Measurements from ENCODE around the gene VLDLR.

Gene VLDLR

DNA sequence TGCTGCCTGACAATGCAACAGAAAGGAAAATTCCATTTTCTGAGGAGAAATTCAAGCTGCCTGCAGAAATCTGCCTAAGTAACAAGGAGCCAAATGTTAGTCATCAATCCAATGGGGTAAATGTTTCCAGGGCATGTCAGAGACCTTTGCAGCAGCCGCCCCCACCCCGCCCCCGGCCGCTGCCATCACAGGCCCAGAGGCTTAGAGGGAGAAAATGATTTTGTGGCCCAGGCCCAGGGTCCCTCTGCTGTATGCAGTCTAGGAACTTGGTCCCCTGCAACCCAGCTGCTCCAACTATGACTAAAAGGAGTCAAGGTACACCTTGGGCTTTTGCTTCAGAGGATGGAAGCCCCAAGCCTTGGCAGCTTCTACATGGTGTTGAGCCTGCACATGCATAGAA, 45.0 kb downstream of the VLDLR start:
- Histone ChIP-seq H3K27me3 (ENCODE audit: control insufficient read depth, insufficient read depth, low read length) (no peaks in the 10 kb centered on the region), H3K36me3 (ENCODE audit: control insufficient read depth, low read depth, low read length) (no peaks in the 10 kb centered on the region), H3K4me3 (ENCODE audit: low read length) (no peak overlapping the region), H3K4me1 (ENCODE audit: control insufficient read depth, low read depth, low read length) (no peaks in the 10 kb centered on the region), H3K9ac (ENCODE audit: low read length) (no peak overlapping the region), H3K27ac (ENCODE audit: low read length) (no peak overlapping the region), H3K9me3 (ENCODE audit: control insufficient read depth, low read depth, low read length) (peaks cover 12% of the 10 kb centered on the region)

DNA sequence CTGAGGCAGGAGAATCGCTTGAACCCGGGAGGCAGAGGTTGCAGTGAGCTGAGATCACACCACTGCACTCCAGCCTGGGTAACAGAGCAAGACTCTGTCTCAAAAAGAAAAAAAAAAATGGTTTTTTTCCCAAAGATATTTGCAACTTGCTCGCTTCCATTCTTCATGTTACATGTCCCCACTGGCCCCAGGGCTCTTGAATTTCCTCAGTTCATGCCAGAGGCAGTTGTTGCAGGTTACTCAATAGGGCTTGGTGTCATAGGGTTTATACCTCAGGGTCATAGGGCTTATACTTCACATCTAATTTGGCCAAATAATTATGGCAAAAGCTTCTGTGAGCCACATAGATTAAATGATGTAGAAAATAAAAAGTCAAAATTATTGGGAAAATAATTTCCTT, 51.6 kb downstream of the VLDLR start:
- Histone ChIP-seq H3K4me1 (ENCODE audit: control insufficient read depth, low read depth, low read length) (peaks cover 9% of the 10 kb centered on the region), H3K27me3 (ENCODE audit: control insufficient read depth, insufficient read depth, low read length) (no peaks in the 10 kb centered on the region), H3K36me3 (ENCODE audit: control insufficient read depth, low read depth, low read length) (no peaks in the 10 kb centered on the region), H3K4me3 (ENCODE audit: low read length) (no peak overlapping the region), H3K9me3 (ENCODE audit: control insufficient read depth, low read depth, low read length) (no peaks in the 10 kb centered on the region), H3K9ac (ENCODE audit: low read length) (no peak overlapping the region), H3K27ac (ENCODE audit: low read length) (no peak overlapping the region)

DNA sequence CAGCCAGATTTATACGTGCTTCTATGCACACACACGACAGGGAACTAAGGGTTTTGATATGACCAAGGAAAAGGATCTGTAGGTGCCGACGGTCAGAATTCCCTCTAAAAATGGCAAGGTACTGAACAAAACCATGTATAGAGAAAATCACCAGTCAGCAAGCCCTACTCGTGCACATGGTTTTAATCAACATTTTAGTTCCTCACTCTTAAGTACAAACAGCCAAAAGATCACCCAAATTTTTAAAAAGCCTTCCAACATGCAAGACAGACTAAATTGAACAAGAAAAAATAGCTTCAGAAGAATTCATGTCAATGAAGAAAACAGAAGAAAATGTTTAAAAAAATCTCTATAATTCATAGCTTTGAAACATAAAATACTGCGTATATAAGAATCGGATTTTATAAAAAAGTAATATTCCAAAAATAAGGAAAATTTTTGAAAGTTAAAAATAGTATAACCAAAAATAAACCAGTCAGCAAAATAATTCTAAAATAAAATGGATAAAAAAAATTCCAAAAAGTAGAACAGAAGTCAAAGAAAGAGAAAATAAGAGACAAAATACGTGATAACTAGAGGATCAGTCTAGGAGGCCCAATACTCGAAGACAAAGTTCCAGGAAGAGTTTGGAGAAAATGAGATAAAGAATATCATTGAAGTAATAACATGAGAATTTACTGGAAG, 52.7 kb downstream of the VLDLR start:
- H3K4me3 ChIP-seq (ENCODE audit: low read length): no peak overlapping the region
- no peak overlapping the region for H3K27ac ChIP-seq (ENCODE audit: low read length)
- no peaks in the 10 kb centered on the region for H3K27me3 ChIP-seq (ENCODE audit: control insufficient read depth, insufficient read depth, low read length)
- peaks cover 10% of the 10 kb centered on the region for H3K4me1 ChIP-seq (ENCODE audit: control insufficient read depth, low read depth, low read length)
- H3K9me3 ChIP-seq (ENCODE audit: control insufficient read depth, low read depth, low read length): no peaks in the 10 kb centered on the region
- H3K9ac ChIP-seq (ENCODE audit: low read length): no peak overlapping the region
- H3K36me3 ChIP-seq (ENCODE audit: control insufficient read depth, low read depth, low read length): no peaks in the 10 kb centered on the region

DNA sequence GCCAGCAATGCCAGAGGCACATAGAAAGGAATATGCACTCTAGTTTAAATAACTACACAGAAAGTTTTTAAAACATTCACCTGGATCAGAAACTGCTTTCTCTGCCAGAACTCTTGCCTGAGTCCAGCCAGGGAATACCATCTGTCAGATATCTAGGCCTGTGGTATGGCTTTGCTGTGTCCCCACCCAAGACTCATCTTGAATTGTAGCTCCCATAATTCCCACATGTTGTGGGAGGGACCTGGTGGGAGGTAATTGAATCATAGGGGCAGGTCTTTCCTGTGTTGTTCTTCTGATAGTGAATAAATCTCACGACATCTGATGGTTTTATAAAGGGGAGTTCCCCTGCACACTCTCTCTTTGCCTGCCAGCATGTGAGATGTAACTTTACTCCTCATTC, 54.2 kb downstream of the VLDLR start:
- no peak overlapping the region for H3K4me3 ChIP-seq (ENCODE audit: low read length)
- no peak overlapping the region for H3K9ac ChIP-seq (ENCODE audit: low read length)
- H3K4me1 ChIP-seq (ENCODE audit: control insufficient read depth, low read depth, low read length): peaks cover 10% of the 10 kb centered on the region
- no peaks in the 10 kb centered on the region for H3K36me3 ChIP-seq (ENCODE audit: control insufficient read depth, low read depth, low read length)
- no peaks in the 10 kb centered on the region for H3K9me3 ChIP-seq (ENCODE audit: control insufficient read depth, low read depth, low read length)
- H3K27ac ChIP-seq (ENCODE audit: low read length): no peak overlapping the region
- no peaks in the 10 kb centered on the region for H3K27me3 ChIP-seq (ENCODE audit: control insufficient read depth, insufficient read depth, low read length)

DNA sequence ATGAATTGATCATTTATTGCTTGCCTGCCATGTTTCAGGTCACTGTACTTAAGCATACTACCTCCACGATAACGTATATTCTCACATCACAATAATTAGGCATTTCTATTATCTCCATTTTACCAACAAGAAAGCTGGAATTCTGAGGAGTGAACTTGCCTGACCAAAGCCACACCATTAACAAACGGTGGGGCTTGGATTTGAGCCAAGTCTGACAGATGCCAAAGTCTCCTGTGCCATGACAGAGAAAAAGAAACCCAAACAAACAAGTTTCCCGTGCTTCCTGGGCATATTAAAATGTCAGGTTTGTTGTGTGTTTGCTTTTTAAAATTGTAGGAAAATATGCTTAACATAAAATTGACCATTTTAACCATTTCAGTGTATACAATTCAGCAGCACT, 54.9 kb downstream of the VLDLR start:
- Histone ChIP-seq H3K27ac (ENCODE audit: low read length) (no peak overlapping the region), H3K9me3 (ENCODE audit: control insufficient read depth, low read depth, low read length) (no peaks in the 10 kb centered on the region), H3K36me3 (ENCODE audit: control insufficient read depth, low read depth, low read length) (no peaks in the 10 kb centered on the region), H3K27me3 (ENCODE audit: control insufficient read depth, insufficient read depth, low read length) (no peaks in the 10 kb centered on the region), H3K4me1 (ENCODE audit: control insufficient read depth, low read depth, low read length) (peaks cover 10% of the 10 kb centered on the region), H3K9ac (ENCODE audit: low read length) (no peak overlapping the region), H3K4me3 (ENCODE audit: low read length) (no peak overlapping the region)

DNA sequence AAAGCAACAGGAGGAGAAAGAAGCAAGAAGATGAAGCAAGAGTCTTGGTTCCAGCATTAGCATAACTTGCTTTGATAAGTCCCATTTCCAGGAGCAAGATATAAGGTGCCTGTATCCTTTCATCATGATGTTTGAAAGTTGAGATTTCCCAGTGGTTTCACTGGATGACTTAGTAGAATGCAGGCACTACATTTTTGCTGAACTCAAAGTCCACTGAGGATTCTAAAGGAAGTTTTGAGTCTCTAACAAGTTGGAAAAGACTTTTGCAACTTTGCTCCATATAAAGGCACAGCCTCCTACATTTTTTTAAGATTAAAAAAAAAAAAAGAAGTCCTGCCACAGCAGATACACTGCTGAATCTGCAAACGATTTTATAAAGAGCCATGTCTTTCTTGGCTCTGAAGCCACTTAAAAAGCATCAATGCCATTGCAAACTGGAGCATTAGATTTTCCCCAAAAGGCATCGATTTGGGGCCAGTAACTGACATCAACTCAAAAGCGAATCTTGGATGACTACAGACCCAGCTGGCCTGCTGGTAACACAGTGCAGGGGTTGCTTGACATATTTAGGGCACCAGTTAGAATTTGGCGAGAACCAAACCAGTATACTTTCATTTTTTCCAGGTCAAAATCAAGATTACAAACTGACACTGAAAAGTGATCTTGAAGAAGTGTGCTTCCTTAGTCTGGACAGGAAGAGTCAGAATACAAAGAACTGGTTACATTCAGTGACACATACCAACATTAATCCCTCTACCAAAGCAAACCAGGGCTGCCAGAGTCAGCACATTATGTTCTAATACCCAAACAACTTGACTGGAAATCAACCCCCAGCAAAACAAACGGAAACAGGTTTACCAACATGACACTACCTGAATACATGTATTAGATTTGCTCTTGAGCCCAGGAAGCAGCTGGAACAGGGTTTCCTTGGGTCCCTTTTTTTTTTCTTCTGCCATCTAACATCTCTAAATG, 56.6 kb downstream of the VLDLR start:
- no peaks in the 10 kb centered on the region for H3K36me3 ChIP-seq (ENCODE audit: control insufficient read depth, low read depth, low read length)
- peaks cover 10% of the 10 kb centered on the region for H3K4me1 ChIP-seq (ENCODE audit: control insufficient read depth, low read depth, low read length)
- H3K9me3 ChIP-seq (ENCODE audit: control insufficient read depth, low read depth, low read length): no peaks in the 10 kb centered on the region
- H3K27me3 ChIP-seq (ENCODE audit: control insufficient read depth, insufficient read depth, low read length): no peaks in the 10 kb centered on the region
- no peak overlapping the region for H3K9ac ChIP-seq (ENCODE audit: low read length)
- H3K27ac ChIP-seq (ENCODE audit: low read length): no peak overlapping the region
- no peak overlapping the region for H3K4me3 ChIP-seq (ENCODE audit: low read length)

DNA sequence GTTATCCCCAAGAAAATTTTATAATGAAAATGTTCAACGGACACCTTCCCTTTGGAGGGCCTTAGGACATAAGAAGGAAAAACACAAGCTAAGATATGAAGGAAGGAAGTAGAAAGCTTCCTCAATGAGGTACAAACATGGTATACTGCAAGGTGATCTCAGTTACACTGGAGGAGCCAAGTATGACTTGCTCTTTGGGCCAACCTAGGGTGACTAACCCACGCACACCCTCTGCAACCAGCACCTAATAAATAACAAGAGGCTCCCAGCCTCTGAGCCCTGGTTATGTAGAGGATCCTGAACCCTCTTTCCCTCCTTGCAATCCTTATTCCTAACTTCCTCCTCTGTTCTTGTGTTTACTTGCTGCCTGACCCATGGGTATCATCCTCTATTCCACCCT, 57.4 kb downstream of the VLDLR start:
- Histone ChIP-seq H3K36me3 (ENCODE audit: control insufficient read depth, low read depth, low read length) (no peaks in the 10 kb centered on the region), H3K4me1 (ENCODE audit: control insufficient read depth, low read depth, low read length) (peaks cover 10% of the 10 kb centered on the region), H3K9ac (ENCODE audit: low read length) (no peak overlapping the region), H3K27ac (ENCODE audit: low read length) (no peak overlapping the region), H3K27me3 (ENCODE audit: control insufficient read depth, insufficient read depth, low read length) (no peaks in the 10 kb centered on the region), H3K4me3 (ENCODE audit: low read length) (no peak overlapping the region), H3K9me3 (ENCODE audit: control insufficient read depth, low read depth, low read length) (no peaks in the 10 kb centered on the region)

DNA sequence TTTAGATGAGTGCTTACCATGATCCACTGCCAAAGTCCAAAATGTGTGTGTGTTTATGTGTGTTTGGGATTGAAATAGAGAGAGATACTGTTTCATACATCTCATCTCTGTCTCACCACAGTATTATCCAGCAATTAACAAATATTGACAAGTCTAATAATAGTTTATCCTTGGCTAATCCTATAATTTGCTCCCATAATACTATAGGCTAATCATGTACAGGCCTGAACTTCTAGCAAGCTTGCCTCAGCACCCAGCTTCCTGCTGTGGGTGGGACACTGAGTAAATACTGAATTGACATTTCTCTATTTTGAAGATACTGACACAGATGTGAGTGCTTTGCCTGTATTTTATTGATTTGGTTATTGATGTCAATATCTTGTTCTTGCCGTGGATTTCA, 60.4 kb downstream of the VLDLR start:
- H3K27ac ChIP-seq (ENCODE audit: low read length): no peak overlapping the region

DNA sequence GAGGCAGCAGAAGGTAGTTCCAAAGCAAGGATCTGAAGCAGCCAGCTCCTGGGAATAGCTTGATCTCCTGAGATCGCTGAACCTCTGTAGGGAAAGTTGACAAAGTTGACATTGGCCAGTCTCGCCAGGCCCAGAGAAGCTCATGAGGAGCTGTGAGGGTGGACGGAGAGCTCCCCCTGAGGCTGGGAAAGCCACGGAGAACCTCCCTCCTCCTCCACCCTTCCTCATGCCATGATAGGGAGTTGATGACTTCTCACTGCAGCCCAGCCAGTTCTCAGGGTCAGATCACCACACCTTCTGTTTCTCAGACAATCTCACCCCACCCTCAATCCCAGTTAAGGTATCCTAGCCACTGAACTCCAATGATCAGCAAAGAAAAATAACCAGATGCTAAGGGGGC, 65.3 kb downstream of the VLDLR start:
- no peaks in the 10 kb centered on the region for H3K4me1 ChIP-seq (ENCODE audit: control insufficient read depth, low read depth, low read length)
- H3K9ac ChIP-seq (ENCODE audit: low read length): no peak overlapping the region
- no peak overlapping the region for H3K4me3 ChIP-seq (ENCODE audit: low read length)
- H3K27me3 ChIP-seq (ENCODE audit: control insufficient read depth, insufficient read depth, low read length): no peaks in the 10 kb centered on the region
- H3K27ac ChIP-seq (ENCODE audit: low read length): no peak overlapping the region
- H3K36me3 ChIP-seq (ENCODE audit: control insufficient read depth, low read depth, low read length): no peaks in the 10 kb centered on the region
- H3K9me3 ChIP-seq (ENCODE audit: control insufficient read depth, low read depth, low read length): no peaks in the 10 kb centered on the region

More for the DNA sequence above, 60.4 kb downstream of the VLDLR start:
- Histone ChIP-seq H3K9ac (ENCODE audit: low read length) (no peak overlapping the region), H3K4me1 (ENCODE audit: control insufficient read depth, low read depth, low read length) (peaks cover 10% of the 10 kb centered on the region), H3K4me3 (ENCODE audit: low read length) (no peak overlapping the region), H3K36me3 (ENCODE audit: control insufficient read depth, low read depth, low read length) (no peaks in the 10 kb centered on the region), H3K9me3 (ENCODE audit: control insufficient read depth, low read depth, low read length) (no peaks in the 10 kb centered on the region), H3K27me3 (ENCODE audit: control insufficient read depth, insufficient read depth, low read length) (no peaks in the 10 kb centered on the region)

DNA sequence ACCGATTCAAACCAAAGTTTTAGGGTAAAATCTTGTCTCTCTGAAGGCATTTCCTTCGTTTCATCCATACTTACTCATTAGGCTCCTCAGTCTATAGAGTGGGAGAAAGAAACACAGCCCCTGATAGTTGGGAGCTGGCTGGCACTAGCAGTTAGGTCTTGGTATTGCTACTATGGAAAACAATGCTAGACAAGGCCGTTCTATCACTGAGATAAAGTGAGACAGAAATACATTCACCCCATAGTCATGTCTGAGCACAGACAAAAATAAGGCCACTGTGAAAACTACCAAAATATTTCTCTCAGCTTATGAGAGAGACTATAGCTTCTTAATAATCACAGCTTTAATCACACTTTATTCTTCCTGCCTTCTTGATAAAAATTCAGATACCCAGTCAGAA, 67.0 kb downstream of the VLDLR start:
- Histone ChIP-seq H3K36me3 (ENCODE audit: control insufficient read depth, low read depth, low read length) (no peaks in the 10 kb centered on the region), H3K9ac (ENCODE audit: low read length) (no peak overlapping the region), H3K27ac (ENCODE audit: low read length) (no peak overlapping the region), H3K4me1 (ENCODE audit: control insufficient read depth, low read depth, low read length) (no peaks in the 10 kb centered on the region), H3K9me3 (ENCODE audit: control insufficient read depth, low read depth, low read length) (no peaks in the 10 kb centered on the region), H3K27me3 (ENCODE audit: control insufficient read depth, insufficient read depth, low read length) (no peaks in the 10 kb centered on the region), H3K4me3 (ENCODE audit: low read length) (no peak overlapping the region)

DNA sequence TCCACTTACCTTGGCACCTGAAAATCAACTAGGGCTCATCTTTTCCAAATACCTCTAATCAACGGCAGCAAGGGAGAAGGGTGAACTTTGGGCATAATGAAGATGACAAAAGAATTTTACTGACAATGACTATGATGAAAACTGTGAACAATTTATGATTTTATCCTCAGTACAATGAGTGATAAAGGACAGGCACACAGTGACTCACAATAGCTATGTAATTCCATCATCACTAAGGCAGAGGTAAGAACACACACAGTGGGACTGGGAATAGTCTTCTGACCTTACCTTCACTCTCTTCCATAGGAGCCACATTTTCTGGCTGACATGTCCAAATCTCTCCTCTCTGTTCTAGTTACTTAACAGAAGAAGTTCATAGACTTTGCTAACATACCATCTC, 69.6 kb downstream of the VLDLR start:
- no peaks in the 10 kb centered on the region for H3K36me3 ChIP-seq (ENCODE audit: control insufficient read depth, low read depth, low read length)
- H3K27me3 ChIP-seq (ENCODE audit: control insufficient read depth, insufficient read depth, low read length): no peaks in the 10 kb centered on the region
- H3K9ac ChIP-seq (ENCODE audit: low read length): no peak overlapping the region
- no peak overlapping the region for H3K27ac ChIP-seq (ENCODE audit: low read length)
- no peak overlapping the region for H3K4me3 ChIP-seq (ENCODE audit: low read length)
- no peaks in the 10 kb centered on the region for H3K9me3 ChIP-seq (ENCODE audit: control insufficient read depth, low read depth, low read length)
- no peaks in the 10 kb centered on the region for H3K4me1 ChIP-seq (ENCODE audit: control insufficient read depth, low read depth, low read length)

DNA sequence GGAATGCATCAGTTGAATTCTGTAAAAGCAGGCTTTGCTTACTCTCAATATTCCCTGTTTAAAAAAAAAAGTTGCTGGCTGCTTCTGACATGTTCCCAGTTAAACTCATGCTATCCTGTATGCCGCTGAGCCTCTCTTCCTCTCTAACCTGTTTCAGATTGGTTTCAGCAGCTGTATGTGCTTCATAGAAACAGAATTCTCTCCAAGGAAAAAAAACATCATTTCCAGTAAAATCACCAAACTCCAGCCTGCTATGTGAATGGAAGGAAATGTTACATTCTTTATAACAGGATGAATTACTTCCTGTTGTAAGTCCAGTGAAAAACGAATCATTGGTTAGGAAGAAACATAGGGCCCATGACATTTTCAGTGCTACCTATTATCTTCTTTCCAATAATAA, 70.0 kb downstream of the VLDLR start:
- Histone ChIP-seq H3K27ac (ENCODE audit: low read length) (no peak overlapping the region), H3K4me3 (ENCODE audit: low read length) (no peak overlapping the region), H3K9me3 (ENCODE audit: control insufficient read depth, low read depth, low read length) (no peaks in the 10 kb centered on the region), H3K27me3 (ENCODE audit: control insufficient read depth, insufficient read depth, low read length) (no peaks in the 10 kb centered on the region), H3K36me3 (ENCODE audit: control insufficient read depth, low read depth, low read length) (no peaks in the 10 kb centered on the region), H3K9ac (ENCODE audit: low read length) (no peak overlapping the region), H3K4me1 (ENCODE audit: control insufficient read depth, low read depth, low read length) (no peaks in the 10 kb centered on the region)
